ENCODE data around the gene IFNA4.

GRCh38 chr9:21144603-21145002, 42.8 kb downstream of the IFNA4 start:
- TF ChIP-seq GATA2 (IDR thresholded peaks at IDR 0.05; ENCODE audit: low read depth, low read length): no peak
- no peak for TF ChIP-seq GATA3 (IDR thresholded peaks at IDR 0.05; ENCODE audit: low read depth, low read length)

Measured in SH-SY5Y (cell line).